SJCRH30 (cell line): ENCODE data around the gene PPDPF. TPM values are rescaled to one million over a fixed set of nuclear protein-coding genes. Genes with fewer than 3 reads are reported as not detected.

ENCODE experiments used
- DNase-seq, 2 experiments: peaks; one replicate each; pipeline ENCODE4 v3.0.0-alpha.2; 2015 to 2020
- H3K27ac ChIP-seq: fragments of 250-450 bp; sonication (Bioruptor Pico); 2 replicates; pipeline ENCODE4 v1.5.1; 2020; ENCODE audit warnings: mild to moderate bottlenecking, moderate library complexity
- H3K27me3 ChIP-seq: fragments of 250-450 bp; sonication (Bioruptor Pico); 2 replicates; pipeline ENCODE4 v1.5.1; 2020; ENCODE audit warnings: mild to moderate bottlenecking, moderate library complexity
- H3K36me3 ChIP-seq: fragments of 250-450 bp; sonication (Bioruptor Pico); 2 replicates; pipeline ENCODE4 v1.5.1; 2020; ENCODE audit warnings: mild to moderate bottlenecking, moderate library complexity
- H3K4me1 ChIP-seq: fragments of 250-450 bp; sonication (Bioruptor Pico); 2 replicates; pipeline ENCODE4 v1.5.1; 2020; ENCODE audit warnings: mild to moderate bottlenecking, moderate library complexity
- H3K4me3 ChIP-seq: fragments of 250-450 bp; sonication (Bioruptor Pico); 2 replicates; pipeline ENCODE4 v1.5.1; 2020; ENCODE audit warnings: mild to moderate bottlenecking, moderate library complexity
- H3K9me3 ChIP-seq: fragments of 250-450 bp; sonication (Bioruptor Pico); replicated peaks from 2 replicates; pipeline ENCODE4 v1.5.1; 2020; ENCODE audit warnings: mild to moderate bottlenecking, moderate library complexity
- total RNA-seq: library from RNA; depleted of rRNA; stranded (reverse); fragments of >200 nt; shearing (Covaris generic); gene quantifications from 2 replicates; pipeline ENCODE4 v1.2.3, GENCODE V29; 2014

Gene PPDPF
- total RNA-seq, 1 experiment from 2014 or later, result 171 TPM

GRCh38 chr20:63518946-63519667 is 1.5 kb upstream of the PPDPF start:
- Histone ChIP-seq H3K36me3 (peaks cover 23% of the 10 kb centered on the region), H3K4me3 (peak overlapping the region; percentile 81), H3K9me3 (no peaks in the 10 kb centered on the region), H3K27me3 (no peaks in the 10 kb centered on the region), H3K27ac (no peak overlapping the region), H3K4me1 (peaks cover 2% of the 10 kb centered on the region; the same call in 1 of the 2 replicates)
- peak in 1 of 2 experiments; percentile 15 for DNase-seq

GRCh38 chr20:63519668-63520503 is 679 bp upstream of the PPDPF start:
- peak; percentile 93 to 94 for DNase-seq
- H3K27ac ChIP-seq, result peak overlapping the region; percentile 80

GRCh38 chr20:63520934-63521601 is 503 bp downstream of the PPDPF start:
- peak overlapping the region; percentile 80 for H3K27ac ChIP-seq
- H3K36me3 ChIP-seq, result peaks cover 23% of the 10 kb centered on the region
- peaks cover 2% of the 10 kb centered on the region; the same call in 1 of the 2 replicates for H3K4me1 ChIP-seq
- H3K4me3 ChIP-seq, result peak overlapping the region; percentile 81
- no peaks in the 10 kb centered on the region for H3K27me3 ChIP-seq
- no peaks in the 10 kb centered on the region for H3K9me3 ChIP-seq
- DNase-seq, result peak; percentile 87 to 89

More at GRCh38 chr20:63519668-63520503, 679 bp upstream of the PPDPF start:
- Histone ChIP-seq H3K4me3 (peak overlapping the region; percentile 81), H3K9me3 (no peaks in the 10 kb centered on the region), H3K4me1 (peaks cover 2% of the 10 kb centered on the region; the same call in 1 of the 2 replicates), H3K27me3 (no peaks in the 10 kb centered on the region), H3K36me3 (peaks cover 23% of the 10 kb centered on the region)

- peak overlapping the region; percentile 80 for H3K27ac ChIP-seq
- peaks cover 23% of the 10 kb centered on the region for H3K36me3 ChIP-seq
- H3K4me1 ChIP-seq, result peaks cover 2% of the 10 kb centered on the region; the same call in 1 of the 2 replicates
Observed at GRCh38 chr20:63521602-63522001, 1.0 kb downstream of the PPDPF start.

GRCh38 chr20:63522091-63522868 is 1.7 kb downstream of the PPDPF start:
- Histone ChIP-seq H3K9me3 (no peaks in the 10 kb centered on the region), H3K27ac (no peak overlapping the region), H3K27me3 (no peaks in the 10 kb centered on the region), H3K36me3 (peaks cover 23% of the 10 kb centered on the region), H3K4me1 (peaks cover 2% of the 10 kb centered on the region; the same call in 1 of the 2 replicates), H3K4me3 (no peak overlapping the region)
- peak in 1 of 2 experiments; percentile 14 for DNase-seq

More at GRCh38 chr20:63521602-63522001, 1.0 kb downstream of the PPDPF start:
- Histone ChIP-seq H3K9me3 (no peaks in the 10 kb centered on the region), H3K4me3 (peak overlapping the region; percentile 81), H3K27me3 (no peaks in the 10 kb centered on the region)
- DNase-seq, result peak in 1 of 2 experiments; percentile 23

- Histone ChIP-seq H3K4me1 (peaks cover 2% of the 10 kb centered on the region; the same call in 1 of the 2 replicates), H3K9me3 (no peaks in the 10 kb centered on the region), H3K4me3 (no peak overlapping the region), H3K27ac (no peak overlapping the region), H3K36me3 (peaks cover 23% of the 10 kb centered on the region), H3K27me3 (no peaks in the 10 kb centered on the region)
- peak in 1 of 2 experiments; percentile 29 for DNase-seq
Observed at GRCh38 chr20:63522981-63523611, 2.5 kb downstream of the PPDPF start.

- Histone ChIP-seq H3K9me3 (no peaks in the 10 kb centered on the region), H3K4me1 (no peaks in the 10 kb centered on the region; the same call in 1 of the 2 replicates), H3K27me3 (no peaks in the 10 kb centered on the region), H3K36me3 (peaks cover 23% of the 10 kb centered on the region), H3K4me3 (no peak overlapping the region), H3K27ac (no peak overlapping the region)
- DNase-seq, result no peak
Observed at GRCh38 chr20:63525185-63525584, 4.6 kb downstream of the PPDPF start.

GRCh38 chr20:63525971-63526370 is 5.4 kb downstream of the PPDPF start:
- Histone ChIP-seq H3K4me1 (no peaks in the 10 kb centered on the region; the same call in 1 of the 2 replicates), H3K9me3 (no peaks in the 10 kb centered on the region)
- DNase-seq, result no peak

GRCh38 chr20:63527184-63527583 is 6.6 kb downstream of the PPDPF start:
- Histone ChIP-seq H3K4me3 (no peak overlapping the region), H3K36me3 (peaks cover 14% of the 10 kb centered on the region), H3K27ac (no peak overlapping the region), H3K9me3 (no peaks in the 10 kb centered on the region), H3K27me3 (no peaks in the 10 kb centered on the region), H3K4me1 (no peaks in the 10 kb centered on the region; the same call in 1 of the 2 replicates)
- no peak for DNase-seq

More at GRCh38 chr20:63525971-63526370, 5.4 kb downstream of the PPDPF start:
- Histone ChIP-seq H3K36me3 (peaks cover 23% of the 10 kb centered on the region), H3K4me3 (no peak overlapping the region), H3K27ac (no peak overlapping the region), H3K27me3 (no peaks in the 10 kb centered on the region)

GRCh38 chr20:63529180-63529860 is 8.8 kb downstream of the PPDPF start:
- DNase-seq, result no peak
- Histone ChIP-seq H3K27ac (no peak overlapping the region), H3K4me1 (no peaks in the 10 kb centered on the region), H3K4me3 (no peak overlapping the region), H3K36me3 (no peaks in the 10 kb centered on the region), H3K9me3 (no peaks in the 10 kb centered on the region), H3K27me3 (no peaks in the 10 kb centered on the region; the same call in 1 of the 2 replicates)

GRCh38 chr20:63529861-63530787 is 9.6 kb downstream of the PPDPF start:
- Histone ChIP-seq H3K27ac (no peak overlapping the region), H3K36me3 (no peaks in the 10 kb centered on the region), H3K4me3 (no peak overlapping the region), H3K27me3 (no peaks in the 10 kb centered on the region; the same call in 1 of the 2 replicates), H3K4me1 (peaks cover 6% of the 10 kb centered on the region; the same call in 1 of the 2 replicates), H3K9me3 (no peaks in the 10 kb centered on the region)
- peak in 1 of 2 experiments; percentile 19 for DNase-seq

GRCh38 chr20:63530788-63531160 is 10.2 kb downstream of the PPDPF start:
- no peak for DNase-seq
- Histone ChIP-seq H3K27ac (no peak overlapping the region), H3K4me1 (peaks cover 9% of the 10 kb centered on the region; the same call in 1 of the 2 replicates), H3K27me3 (no peaks in the 10 kb centered on the region; the same call in 1 of the 2 replicates), H3K9me3 (no peaks in the 10 kb centered on the region), H3K36me3 (no peaks in the 10 kb centered on the region), H3K4me3 (no peak overlapping the region)
